ENCODE measurements around the gene COL19A1.

DNA sequence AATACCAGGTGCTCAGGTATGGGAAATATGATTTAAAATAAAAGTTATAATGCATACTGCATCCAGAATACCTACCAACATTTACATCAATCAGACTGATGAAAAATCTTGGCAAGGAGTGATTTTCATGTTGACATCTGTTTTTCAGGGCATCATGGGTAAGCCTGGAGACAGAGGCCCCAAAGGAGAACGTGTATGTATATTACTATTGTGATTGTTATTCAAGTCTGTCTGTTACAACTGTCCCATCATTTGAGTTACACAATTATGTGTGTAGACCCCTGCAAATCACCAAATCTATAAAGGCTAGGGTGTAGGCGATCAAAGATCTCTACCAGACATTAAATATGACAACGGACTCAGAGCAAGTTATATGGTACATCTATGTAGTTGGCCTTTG lies 318.4 kb downstream of the COL19A1 start:
- no peak for TF ChIP-seq EZH2 (IDR thresholded peaks at IDR 0.05)
- no peak for TF ChIP-seq POLR2AphosphoS5 (IDR thresholded peaks at IDR 0.05; ENCODE audit: borderline replicate concordance, low read depth, low read length)
